Cardiac muscle cell (in vitro differentiated cells and primary cell): Measurements from ENCODE around the gene RTBDN. TPM values are rescaled to one million over a fixed set of nuclear protein-coding genes. Genes with fewer than 3 reads are reported as not detected.

Experiments used
- DNase-seq, 2 donors: peaks; one replicate each; pipeline versions ENCODE4 v3.0.0 to v3.0.0-alpha.2; 2010 to 2017; ENCODE audit warnings: low read depth in 1 of 2, low spot score in 1 of 2
- H3K27ac ChIP-seq: fragments of 200-600 bp; sonication (generic); 2 replicates; pipeline ENCODE4 v1.5.1; 2016
- H3K27me3 ChIP-seq: fragments of 200-600 bp; sonication (generic); 2 replicates; pipeline ENCODE4 v1.6.0; 2016; ENCODE audit warnings: control low read depth
- H3K36me3 ChIP-seq: fragments of 200-600 bp; sonication (generic); 2 replicates; pipeline ENCODE4 v1.5.1; 2016; ENCODE audit warnings: control low read depth
- H3K4me1 ChIP-seq: fragments of 200-600 bp; sonication (generic); 2 replicates; pipeline ENCODE4 v1.8.1; 2017; ENCODE audit warnings: low read depth, mild to moderate bottlenecking, mixed run types
- H3K4me3 ChIP-seq: fragments of 200-600 bp; sonication (generic); 2 replicates; pipeline ENCODE4 v1.5.1; 2016; ENCODE audit warnings: mild to moderate bottlenecking
- H3K9me3 ChIP-seq: fragments of 200-600 bp; sonication (generic); 2 replicates; pipeline ENCODE4 v1.5.1; 2017; ENCODE audit warnings: low read depth, mild to moderate bottlenecking, control low read depth
- polyA plus RNA-seq: library from polyadenylated mRNA; unstranded; fragments of >200 nt; fragmentation: Nextera tagmentation; extraction: Ambion mirVana; gene quantifications from 2 replicates; pipeline ENCODE4 v1.2.1, GENCODE V29; 2016
- total RNA-seq: library from RNA; depleted of rRNA; stranded (reverse); fragments of >200 nt; gene quantifications from 2 replicates; pipeline ENCODE4 v1.2.3, GENCODE V29; 2016
- TF ChIP-seq, protein P1 (sequence below): IDR thresholded peaks from 2 replicates; pipeline ENCODE4 v1.5.1; 2012; ENCODE audit warnings: low read depth, mild to moderate bottlenecking, low read length

Gene RTBDN
- total and polyA plus RNA-seq, 2 experiments from 2014 or later: not detected

DNA sequence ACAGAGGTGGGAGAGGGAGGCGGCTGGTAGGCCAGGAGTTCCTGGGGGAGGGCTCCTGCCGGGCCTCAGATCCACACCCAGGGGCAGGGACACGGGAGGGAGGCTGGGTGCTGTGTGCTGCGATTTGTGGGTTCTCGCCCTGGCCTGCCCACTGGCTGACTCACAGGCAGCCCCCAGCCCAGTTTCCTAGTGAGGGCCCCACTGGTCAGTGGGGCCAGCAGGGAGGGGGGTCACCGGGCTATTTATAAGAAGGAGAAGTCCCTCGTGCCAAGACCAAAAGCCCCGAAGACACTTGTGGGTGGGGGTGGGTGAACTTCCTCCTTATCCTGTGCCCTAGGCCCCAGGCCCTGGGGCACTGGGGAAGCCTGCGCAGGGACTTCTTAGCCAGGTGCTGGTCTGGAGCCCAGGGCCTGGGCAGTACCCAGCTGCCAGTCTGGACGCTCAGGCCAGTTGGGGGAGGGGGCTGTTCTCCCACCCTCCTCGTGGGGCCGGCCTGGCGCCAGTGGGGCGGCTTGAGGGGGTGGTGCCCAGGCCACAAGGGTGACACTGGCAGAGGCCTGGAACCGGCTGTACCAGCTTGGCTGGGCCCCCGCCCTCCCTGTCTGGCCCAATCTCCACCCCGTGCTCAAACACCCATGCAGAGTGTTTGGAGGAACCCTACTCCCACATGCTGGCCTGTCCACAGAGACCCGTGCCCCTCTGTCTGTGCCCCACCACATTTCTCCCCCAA lies 48.1 kb downstream of the RTBDN start:
- Histone ChIP-seq H3K9me3 (no peaks in the 10 kb centered on the region), H3K27ac (peak overlapping the region; percentile 68), H3K36me3 (no peaks in the 10 kb centered on the region), H3K4me1 (peaks cover 38% of the 10 kb centered on the region), H3K27me3 (no peaks in the 10 kb centered on the region), H3K4me3 (no peak overlapping the region)
- DNase-seq: no peak
- TF ChIP-seq, protein P1, sequence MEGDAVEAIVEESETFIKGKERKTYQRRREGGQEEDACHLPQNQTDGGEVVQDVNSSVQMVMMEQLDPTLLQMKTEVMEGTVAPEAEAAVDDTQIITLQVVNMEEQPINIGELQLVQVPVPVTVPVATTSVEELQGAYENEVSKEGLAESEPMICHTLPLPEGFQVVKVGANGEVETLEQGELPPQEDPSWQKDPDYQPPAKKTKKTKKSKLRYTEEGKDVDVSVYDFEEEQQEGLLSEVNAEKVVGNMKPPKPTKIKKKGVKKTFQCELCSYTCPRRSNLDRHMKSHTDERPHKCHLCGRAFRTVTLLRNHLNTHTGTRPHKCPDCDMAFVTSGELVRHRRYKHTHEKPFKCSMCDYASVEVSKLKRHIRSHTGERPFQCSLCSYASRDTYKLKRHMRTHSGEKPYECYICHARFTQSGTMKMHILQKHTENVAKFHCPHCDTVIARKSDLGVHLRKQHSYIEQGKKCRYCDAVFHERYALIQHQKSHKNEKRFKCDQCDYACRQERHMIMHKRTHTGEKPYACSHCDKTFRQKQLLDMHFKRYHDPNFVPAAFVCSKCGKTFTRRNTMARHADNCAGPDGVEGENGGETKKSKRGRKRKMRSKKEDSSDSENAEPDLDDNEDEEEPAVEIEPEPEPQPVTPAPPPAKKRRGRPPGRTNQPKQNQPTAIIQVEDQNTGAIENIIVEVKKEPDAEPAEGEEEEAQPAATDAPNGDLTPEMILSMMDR: no peak

DNA sequence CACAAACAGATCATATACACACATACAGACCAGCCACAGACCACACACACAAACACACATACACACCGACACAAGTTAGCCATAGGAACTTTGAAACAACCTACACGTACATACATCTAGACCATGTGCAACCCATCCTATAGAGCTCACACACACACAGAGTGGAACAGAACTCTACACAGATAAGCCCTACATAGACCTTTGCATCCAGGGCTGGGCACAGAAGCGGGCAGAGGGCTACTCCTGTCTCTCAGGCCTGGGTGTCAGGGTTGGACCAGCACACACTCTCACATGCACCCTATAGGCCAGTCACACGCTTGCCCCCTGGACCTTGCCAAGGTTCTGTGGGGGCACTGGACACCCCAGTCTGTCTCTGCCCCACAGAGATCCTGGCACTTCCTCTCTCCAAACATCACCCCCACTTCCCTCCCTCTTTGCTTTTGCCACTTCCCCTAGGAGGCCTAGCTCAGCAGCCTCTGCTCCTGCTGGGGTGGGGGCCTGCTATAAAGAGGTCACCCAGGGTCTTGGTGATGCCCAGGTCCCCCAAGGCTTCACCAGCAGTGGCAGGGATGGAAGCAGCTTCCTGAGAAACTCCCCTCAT lies 48.8 kb downstream of the RTBDN start:
- H3K4me1 ChIP-seq: peaks cover 38% of the 10 kb centered on the region
- peak overlapping the region; percentile 68 for H3K27ac ChIP-seq
- H3K27me3 ChIP-seq: no peaks in the 10 kb centered on the region
- TF ChIP-seq, protein P1: no peak
- no peak overlapping the region for H3K4me3 ChIP-seq
- no peaks in the 10 kb centered on the region for H3K36me3 ChIP-seq
- H3K9me3 ChIP-seq: no peaks in the 10 kb centered on the region
- no peak for DNase-seq

DNA sequence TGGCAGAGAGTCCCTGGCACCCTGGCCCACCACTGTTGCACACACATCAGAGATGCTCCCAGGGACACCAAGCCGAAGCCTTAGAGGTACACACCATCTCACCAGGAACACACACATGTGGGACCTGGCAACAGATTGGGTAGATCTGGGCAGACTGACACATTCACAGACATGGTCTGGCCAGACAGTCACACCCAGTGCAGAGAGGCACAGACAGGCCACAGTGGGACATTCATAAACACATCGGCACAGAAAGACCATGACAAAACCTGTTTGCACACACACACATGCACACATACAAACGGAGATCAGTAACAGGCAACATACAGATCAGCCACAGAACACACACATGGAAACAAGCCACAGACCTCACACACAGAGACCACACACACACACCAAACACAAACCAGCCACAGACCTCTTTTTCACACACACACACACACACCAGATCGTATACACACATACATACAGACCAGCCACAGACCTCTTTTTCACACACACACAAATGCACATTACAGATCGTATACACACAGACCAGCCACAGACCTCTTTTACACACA lies 49.4 kb downstream of the RTBDN start:
- H3K4me3 ChIP-seq: no peak overlapping the region
- no peaks in the 10 kb centered on the region for H3K9me3 ChIP-seq
- H3K27ac ChIP-seq: peak overlapping the region; percentile 68
- no peaks in the 10 kb centered on the region for H3K36me3 ChIP-seq
- no peaks in the 10 kb centered on the region for H3K27me3 ChIP-seq
- peak in 1 of 2 donors; percentile 21 for DNase-seq
- TF ChIP-seq, protein P1: no peak
- H3K4me1 ChIP-seq: peaks cover 38% of the 10 kb centered on the region

DNA sequence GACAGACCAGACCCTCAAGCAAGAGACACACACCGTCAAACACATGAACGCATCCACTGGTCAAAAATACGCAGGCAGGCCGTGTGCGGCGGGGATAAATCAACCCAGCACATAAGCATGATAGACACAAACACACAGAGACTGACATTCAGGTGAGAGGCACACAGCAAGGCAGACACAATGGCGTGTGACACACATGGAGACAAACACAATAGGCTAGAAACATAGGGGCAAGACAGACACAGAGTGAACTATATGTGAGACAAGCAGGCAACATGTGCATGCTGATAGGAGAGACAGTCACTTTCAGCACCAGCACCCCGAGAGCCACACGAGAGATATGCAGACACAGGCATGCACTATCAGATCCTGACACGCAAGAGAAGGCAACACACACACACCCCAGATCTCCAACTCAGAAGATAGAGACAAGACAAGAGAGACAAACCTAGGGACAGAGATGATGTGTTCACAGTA lies 49.9 kb downstream of the RTBDN start:
- Histone ChIP-seq H3K27me3 (no peaks in the 10 kb centered on the region), H3K4me3 (no peak overlapping the region), H3K36me3 (no peaks in the 10 kb centered on the region), H3K9me3 (no peaks in the 10 kb centered on the region), H3K27ac (peak overlapping the region; percentile 68), H3K4me1 (peaks cover 38% of the 10 kb centered on the region)
- TF ChIP-seq, protein P1: no peak
- DNase-seq: no peak

DNA sequence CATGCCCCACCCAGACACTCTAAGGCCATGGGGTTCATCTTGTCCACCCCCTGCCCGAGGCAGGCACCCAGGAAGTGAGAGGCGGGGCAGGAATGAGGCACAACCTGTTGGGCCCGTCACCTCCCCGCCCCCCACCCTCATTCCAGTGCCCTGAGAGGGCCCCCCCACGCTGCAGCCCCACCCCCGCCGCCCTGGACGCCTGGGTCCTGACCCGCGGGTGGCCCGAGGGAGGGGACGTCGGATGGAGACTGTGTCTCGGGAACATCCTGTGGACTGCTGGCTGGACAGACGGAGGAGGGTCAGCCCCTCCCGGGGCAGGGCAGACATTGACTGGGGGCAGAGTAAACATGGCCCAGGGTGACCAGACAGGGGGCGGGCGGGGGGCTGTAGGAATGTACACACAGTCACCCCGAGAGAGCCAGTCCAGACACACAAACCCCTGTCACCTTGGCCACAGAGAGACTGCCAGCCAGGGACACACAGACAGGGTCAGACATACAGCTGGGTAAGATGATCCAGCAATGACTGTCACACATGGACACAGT lies 50.5 kb downstream of the RTBDN start:
- Histone ChIP-seq H3K27ac (peak overlapping the region; percentile 68), H3K4me1 (peaks cover 34% of the 10 kb centered on the region), H3K27me3 (no peaks in the 10 kb centered on the region), H3K4me3 (no peak overlapping the region), H3K9me3 (no peaks in the 10 kb centered on the region), H3K36me3 (no peaks in the 10 kb centered on the region)
- TF ChIP-seq, protein P1: no peak
- DNase-seq: no peak
